Osteocyte (in vitro differentiated cells): ENCODE data around the gene TLR9. TPM values are rescaled to one million over a fixed set of nuclear protein-coding genes. Genes with fewer than 3 reads are reported as not detected.

ENCODE experiments used
- DNase-seq: peaks from one replicate; pipeline ENCODE4 v3.0.0; 2021; ENCODE audit warnings: mixed read lengths; ENCODE audit not compliant: unreplicated experiment; ENCODE audit errors: extremely low spot score
- H3K27ac Mint-ChIP-seq: one replicate; pipeline ENCODE4 v1.8.0; 2021; ENCODE audit warnings: mild to moderate bottlenecking, mixed read lengths; ENCODE audit not compliant: unreplicated experiment
- H3K27me3 Mint-ChIP-seq: one replicate; pipeline ENCODE4 v1.8.0; 2021; ENCODE audit warnings: mixed read lengths; ENCODE audit not compliant: unreplicated experiment
- H3K36me3 Mint-ChIP-seq: one replicate; pipeline ENCODE4 v1.8.0; 2021; ENCODE audit warnings: mixed read lengths; ENCODE audit not compliant: unreplicated experiment
- H3K4me1 Mint-ChIP-seq: one replicate; pipeline ENCODE4 v1.8.0; 2021; ENCODE audit warnings: mixed read lengths; ENCODE audit not compliant: unreplicated experiment
- H3K4me3 Mint-ChIP-seq: one replicate; pipeline ENCODE4 v1.8.0; 2021; ENCODE audit warnings: mild to moderate bottlenecking, moderate library complexity, mixed read lengths; ENCODE audit not compliant: unreplicated experiment
- H3K9me3 Mint-ChIP-seq: one replicate; pipeline ENCODE4 v1.8.0; 2021; ENCODE audit warnings: mixed read lengths; ENCODE audit not compliant: unreplicated experiment
- total RNA-seq: library from RNA; stranded (reverse); gene quantifications from 2 replicates; pipeline ENCODE4 v1.2.1, GENCODE V29; 2021
- TF ChIP-seq, protein P1 (sequence below): fragments of 200-600 bp; sonication (generic); IDR thresholded peaks from 2 replicates; pipeline ENCODE4 v1.5.0; 2021; ENCODE audit warnings: antibody characterized with exemption, mild to moderate bottlenecking, moderate library complexity

Gene TLR9
- total RNA-seq, 1 donor from 2014 or later: not detected

GRCh38 chr3:52210037-52210436 lies 15.4 kb downstream of the TLR9 start:
- TF ChIP-seq, protein P1, sequence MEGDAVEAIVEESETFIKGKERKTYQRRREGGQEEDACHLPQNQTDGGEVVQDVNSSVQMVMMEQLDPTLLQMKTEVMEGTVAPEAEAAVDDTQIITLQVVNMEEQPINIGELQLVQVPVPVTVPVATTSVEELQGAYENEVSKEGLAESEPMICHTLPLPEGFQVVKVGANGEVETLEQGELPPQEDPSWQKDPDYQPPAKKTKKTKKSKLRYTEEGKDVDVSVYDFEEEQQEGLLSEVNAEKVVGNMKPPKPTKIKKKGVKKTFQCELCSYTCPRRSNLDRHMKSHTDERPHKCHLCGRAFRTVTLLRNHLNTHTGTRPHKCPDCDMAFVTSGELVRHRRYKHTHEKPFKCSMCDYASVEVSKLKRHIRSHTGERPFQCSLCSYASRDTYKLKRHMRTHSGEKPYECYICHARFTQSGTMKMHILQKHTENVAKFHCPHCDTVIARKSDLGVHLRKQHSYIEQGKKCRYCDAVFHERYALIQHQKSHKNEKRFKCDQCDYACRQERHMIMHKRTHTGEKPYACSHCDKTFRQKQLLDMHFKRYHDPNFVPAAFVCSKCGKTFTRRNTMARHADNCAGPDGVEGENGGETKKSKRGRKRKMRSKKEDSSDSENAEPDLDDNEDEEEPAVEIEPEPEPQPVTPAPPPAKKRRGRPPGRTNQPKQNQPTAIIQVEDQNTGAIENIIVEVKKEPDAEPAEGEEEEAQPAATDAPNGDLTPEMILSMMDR: no peak
- Mint-ChIP-seq H3K4me3 (no peak overlapping the region), H3K36me3 (peaks cover 81% of the 10 kb centered on the region), H3K4me1 (no peaks in the 10 kb centered on the region), H3K27me3 (no peaks in the 10 kb centered on the region), H3K9me3 (no peaks in the 10 kb centered on the region), H3K27ac (no peak overlapping the region)
- no peak for DNase-seq

- H3K27me3 Mint-ChIP-seq: no peaks in the 10 kb centered on the region
- H3K9me3 Mint-ChIP-seq: no peaks in the 10 kb centered on the region
- H3K36me3 Mint-ChIP-seq: peaks cover 79% of the 10 kb centered on the region
- no peak overlapping the region for H3K4me3 Mint-ChIP-seq
- TF ChIP-seq, protein P1: no peak
- no peak for DNase-seq
- H3K27ac Mint-ChIP-seq: no peak overlapping the region
- H3K4me1 Mint-ChIP-seq: no peaks in the 10 kb centered on the region
These were observed 16.9 kb downstream of the TLR9 start for GRCh38 chr3:52208556-52208955.

DNA sequence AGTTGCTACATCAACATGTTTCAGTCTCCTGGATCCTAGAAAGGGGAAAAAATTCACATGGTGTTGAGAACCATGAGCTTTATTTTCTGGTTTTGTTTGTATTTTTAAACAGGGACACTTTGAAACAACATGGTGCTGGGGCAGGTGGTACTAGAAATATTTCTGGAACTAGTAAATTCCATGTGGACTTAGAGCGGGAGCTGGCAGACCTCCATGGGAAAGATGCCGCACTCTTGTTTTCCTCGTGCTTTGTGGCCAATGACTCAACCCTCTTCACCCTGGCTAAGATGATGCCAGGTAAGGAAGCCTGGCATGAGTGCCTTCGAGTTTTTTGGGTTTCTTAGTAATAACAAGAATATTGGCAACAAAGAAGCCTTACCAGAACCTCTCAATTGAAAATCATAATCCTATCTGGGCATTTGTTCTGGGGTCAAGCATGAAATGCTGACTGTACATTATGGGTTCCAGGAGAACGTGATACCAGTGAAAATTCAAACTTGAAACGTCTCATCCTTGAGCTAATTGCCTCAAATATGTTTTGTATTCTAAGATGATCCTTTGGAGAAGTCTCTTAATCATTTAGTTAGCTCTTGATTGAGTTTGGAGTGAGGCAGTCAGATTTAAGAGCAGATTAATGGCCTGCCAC lies 19.6 kb downstream of the TLR9 start:
- Mint-ChIP-seq H3K9me3 (no peaks in the 10 kb centered on the region), H3K36me3 (peaks cover 70% of the 10 kb centered on the region), H3K27me3 (no peaks in the 10 kb centered on the region), H3K27ac (no peak overlapping the region), H3K4me3 (no peak overlapping the region), H3K4me1 (no peaks in the 10 kb centered on the region)
- DNase-seq: no peak
- TF ChIP-seq, protein P1: no peak

- H3K27ac Mint-ChIP-seq: no peak overlapping the region
- DNase-seq: no peak
- H3K36me3 Mint-ChIP-seq: peaks cover 64% of the 10 kb centered on the region
- no peaks in the 10 kb centered on the region for H3K27me3 Mint-ChIP-seq
- TF ChIP-seq, protein P1: no peak
- no peak overlapping the region for H3K4me3 Mint-ChIP-seq
- H3K9me3 Mint-ChIP-seq: no peaks in the 10 kb centered on the region
- H3K4me1 Mint-ChIP-seq: peaks cover 4% of the 10 kb centered on the region
These were observed 20.9 kb downstream of the TLR9 start for GRCh38 chr3:52204337-52205073.

- H3K4me3 Mint-ChIP-seq: no peak overlapping the region
- peaks cover 58% of the 10 kb centered on the region for H3K36me3 Mint-ChIP-seq
- TF ChIP-seq, protein P1: no peak
- DNase-seq: no peak
- no peaks in the 10 kb centered on the region for H3K9me3 Mint-ChIP-seq
- peaks cover 12% of the 10 kb centered on the region for H3K4me1 Mint-ChIP-seq
- no peaks in the 10 kb centered on the region for H3K27me3 Mint-ChIP-seq
- no peak overlapping the region for H3K27ac Mint-ChIP-seq
These were observed 21.7 kb downstream of the TLR9 start for GRCh38 chr3:52203701-52204100.
